Spleen (tissue), 7 donors: Measurements from ENCODE around the gene ALOX5AP.

Experiments
- CTCF ChIP-seq, 11 experiments: fragments of 200-600 bp in 7 of 11; fragments of 450-650 bp in 4 of 11; sonication (generic) in 4 of 11; IDR thresholded peaks in 8 of 11; conservative IDR thresholded peaks in 3 of 11; 1 replicate in 7 of 11; 2 replicates in 4 of 11; pipeline versions ENCODE4 v1.4.0 to v1.8.0; 2016 to 2021; ENCODE audit warnings: antibody characterized with exemption in 11 of 11, inconsistent platforms in 4 of 11, mild to moderate bottlenecking in 1 of 11
- POLR2AphosphoS5 ChIP-seq, 3 donors: sonication (generic); formaldehyde crosslinking; IDR thresholded peaks; one replicate each; pipeline ENCODE4 v1.5.1; 2017; ENCODE audit warnings: antibody characterized with exemption in 3 of 3
- donor health status: DM: no; HTN: no; CAD: no; lungs with moderate emphysema.
- donor health status: DM: no; HTN: no; CAD: no.
- donor health status: DM: no; HTN: no; CAD: no.

- TF ChIP-seq CTCF (IDR thresholded peaks at IDR 0.05 in 8 of 11, conservative IDR thresholded peaks at IDR 0.05 in 3 of 11) (no peak), POLR2AphosphoS5 (IDR thresholded peaks at IDR 0.05) (no peak)
Measured at GRCh38 chr13:30800107-30800506, 64.8 kb downstream of the ALOX5AP start.
